ENCODE results near the gene MPRIP.

MPRIP gene

DNA sequence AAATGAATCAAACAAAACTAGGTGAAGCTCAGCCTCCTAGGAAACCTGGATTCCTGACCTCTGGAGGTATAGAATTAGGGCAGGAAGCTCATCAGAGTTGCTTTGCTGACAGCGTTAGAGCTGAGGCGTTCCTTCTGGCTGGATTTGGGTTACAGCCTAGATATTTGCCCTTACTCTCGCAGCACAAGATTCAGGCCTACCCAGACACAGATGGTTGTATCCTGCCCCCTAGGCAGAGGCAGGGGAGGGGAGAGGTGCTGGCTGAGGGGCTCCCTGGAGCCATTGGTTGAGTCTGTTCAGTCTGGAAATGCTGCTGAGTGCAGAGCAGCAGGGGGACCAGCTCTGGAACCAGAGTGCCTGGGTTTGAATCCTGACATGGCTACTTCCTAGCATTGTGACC is 78.4 kb downstream of the MPRIP start:
- no peaks in the 10 kb centered on the region for H3K79me1 ChIP-seq (ENCODE audit: low read length)
- no peaks in the 10 kb centered on the region for H3K9me3 ChIP-seq (ENCODE audit: insufficient read depth, low read depth, low read length)
- H3K27me3 ChIP-seq (ENCODE audit: insufficient read depth, low read length) = no peaks in the 10 kb centered on the region
- no peak overlapping the region for H3K23ac ChIP-seq (ENCODE audit: low read length)
- no peak overlapping the region for H3K4me2 ChIP-seq (ENCODE audit: low read length)
- peaks cover 0 to 12% of the 10 kb centered on the region in 2 experiments for H3K4me1 ChIP-seq (ENCODE audit: control insufficient read depth in 1 of 2, insufficient read depth in 2 of 2, low read length in 2 of 2)
- no peak overlapping the region for H3K9ac ChIP-seq (ENCODE audit: low read length)
- no peak overlapping the region for H2BK120ac ChIP-seq (ENCODE audit: insufficient read depth, low read length, poor library complexity)
- WGBS (ENCODE audit: extremely low coverage, insufficient coverage, insufficient read length) = no CpG with 5 or more reads among the region's 3 CpGs
- H2BK12ac ChIP-seq (ENCODE audit: low read length) = no peak overlapping the region
- no peak overlapping the region for H3K14ac ChIP-seq (ENCODE audit: low read length)
- no peak overlapping the region for H2BK5ac ChIP-seq (ENCODE audit: low read depth, low read length, poor library complexity)
- H3K36me3 ChIP-seq (ENCODE audit: control insufficient read depth in 1 of 2, insufficient read depth in 2 of 2, low read length in 2 of 2) = peaks cover 0 to 12% of the 10 kb centered on the region in 2 experiments
- no peak overlapping the region for H4K91ac ChIP-seq (ENCODE audit: low read depth, low read length)
- H4K12ac ChIP-seq (ENCODE audit: low read depth, low read length) = no peak overlapping the region
- peaks cover 11% of the 10 kb centered on the region for H3K79me2 ChIP-seq (ENCODE audit: control insufficient read depth, insufficient read depth, low read length, poor library complexity)
- H4K8ac ChIP-seq (ENCODE audit: low read depth, low read length) = no peak overlapping the region
- no peak overlapping the region for H2AFZ ChIP-seq (ENCODE audit: insufficient read depth, low read length, poor library complexity)
- no peak for DNase-seq
- H3K27ac ChIP-seq (ENCODE audit: low read depth, low read length) = no peak overlapping the region
- H2AK5ac ChIP-seq (ENCODE audit: low read length) = no peak overlapping the region
- no peak overlapping the region for H3K4ac ChIP-seq (ENCODE audit: low read depth, low read length)
- H3K4me3 ChIP-seq (ENCODE audit: low read depth, low read length) = no peak overlapping the region
- H3K18ac ChIP-seq (ENCODE audit: low read length) = no peak overlapping the region

DNA sequence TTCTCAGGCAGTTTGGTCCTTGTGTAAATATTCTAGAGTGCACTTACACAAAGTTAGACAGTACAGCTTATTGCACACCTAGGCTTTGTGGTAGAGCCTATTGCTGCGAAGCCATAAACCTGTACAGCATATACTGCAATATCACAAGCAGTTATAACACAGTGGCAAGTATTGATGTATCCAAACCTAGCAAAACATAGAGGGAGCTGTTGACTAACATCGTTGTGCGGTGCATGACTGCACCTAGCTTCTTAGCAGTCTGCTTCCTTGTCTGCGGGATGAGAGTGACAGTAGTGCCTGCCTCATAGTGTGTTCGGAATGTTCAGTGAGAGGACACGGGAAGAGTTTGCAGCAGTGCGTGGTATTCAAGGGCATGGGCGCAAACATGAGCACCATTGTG is 78.9 kb downstream of the MPRIP start:
- Histone ChIP-seq H3K23ac (ENCODE audit: low read length) (no peak overlapping the region), H2BK5ac (ENCODE audit: low read depth, low read length, poor library complexity) (no peak overlapping the region), H2AK5ac (ENCODE audit: low read length) (no peak overlapping the region), H4K8ac (ENCODE audit: low read depth, low read length) (no peak overlapping the region), H2BK120ac (ENCODE audit: insufficient read depth, low read length, poor library complexity) (no peak overlapping the region), H2BK12ac (ENCODE audit: low read length) (no peak overlapping the region), H3K4me2 (ENCODE audit: low read length) (no peak overlapping the region), H4K12ac (ENCODE audit: low read depth, low read length) (no peak overlapping the region), H3K79me1 (ENCODE audit: low read length) (no peaks in the 10 kb centered on the region), H3K18ac (ENCODE audit: low read length) (no peak overlapping the region), H3K27me3 (ENCODE audit: insufficient read depth, low read length) (no peaks in the 10 kb centered on the region), H3K4me1 (ENCODE audit: control insufficient read depth in 1 of 2, insufficient read depth in 2 of 2, low read length in 2 of 2) (peaks cover 0 to 10% of the 10 kb centered on the region in 2 experiments), H3K79me2 (ENCODE audit: control insufficient read depth, insufficient read depth, low read length, poor library complexity) (peaks cover 10% of the 10 kb centered on the region), H3K14ac (ENCODE audit: low read length) (no peak overlapping the region), H3K9me3 (ENCODE audit: insufficient read depth, low read depth, low read length) (no peaks in the 10 kb centered on the region), H3K36me3 (ENCODE audit: control insufficient read depth in 1 of 2, insufficient read depth in 2 of 2, low read length in 2 of 2) (peaks cover 0 to 12% of the 10 kb centered on the region in 2 experiments), H3K9ac (ENCODE audit: low read length) (no peak overlapping the region), H3K4me3 (ENCODE audit: low read depth, low read length) (no peak overlapping the region), H2AFZ (ENCODE audit: insufficient read depth, low read length, poor library complexity) (no peak overlapping the region), H3K4ac (ENCODE audit: low read depth, low read length) (no peak overlapping the region), H3K27ac (ENCODE audit: low read depth, low read length) (no peak overlapping the region), H4K91ac (ENCODE audit: low read depth, low read length) (no peak overlapping the region)
- WGBS (ENCODE audit: extremely low coverage, insufficient coverage, insufficient read length) = no CpG with 5 or more reads among the region's 8 CpGs
- no peak for DNase-seq

DNA sequence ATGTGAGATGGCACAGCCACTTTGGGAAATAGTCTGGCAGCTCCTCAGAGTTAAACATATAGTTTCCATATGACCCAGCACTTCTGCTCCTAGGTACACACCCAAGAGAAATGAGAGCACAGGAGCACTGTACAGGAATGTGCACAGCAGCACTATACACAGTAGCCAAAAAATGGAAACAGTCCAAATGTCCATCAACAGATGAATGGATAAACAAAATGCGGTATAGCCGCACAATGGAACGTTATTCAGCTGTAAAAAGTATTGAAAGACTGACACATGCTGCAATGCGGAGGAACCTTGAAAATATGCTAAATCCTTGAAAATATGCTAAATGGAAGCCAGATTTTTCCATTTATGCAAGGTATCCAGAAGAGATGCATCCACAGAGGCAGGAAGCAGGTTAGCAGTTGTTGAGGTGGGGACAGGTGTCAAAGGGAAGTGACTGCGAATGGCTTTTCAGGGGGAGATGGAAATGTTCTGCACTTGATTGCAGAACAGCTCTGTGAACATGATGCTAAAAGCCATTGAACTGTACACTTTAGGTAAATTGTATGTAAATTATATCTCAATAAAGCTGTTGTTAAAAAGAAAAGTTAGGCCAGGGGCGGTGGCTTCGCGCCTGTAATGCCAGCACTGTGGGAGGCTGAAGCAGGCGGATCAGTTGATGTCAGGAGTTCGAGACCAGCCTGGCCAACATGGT is 80.7 kb downstream of the MPRIP start:
- Histone ChIP-seq H3K4ac (ENCODE audit: low read depth, low read length) (no peak overlapping the region), H3K79me2 (ENCODE audit: control insufficient read depth, insufficient read depth, low read length, poor library complexity) (peaks cover 6% of the 10 kb centered on the region), H3K23ac (ENCODE audit: low read length) (no peak overlapping the region), H3K9ac (ENCODE audit: low read length) (no peak overlapping the region), H3K4me3 (ENCODE audit: low read depth, low read length) (no peak overlapping the region), H4K12ac (ENCODE audit: low read depth, low read length) (no peak overlapping the region), H2BK12ac (ENCODE audit: low read length) (no peak overlapping the region), H2AK5ac (ENCODE audit: low read length) (no peak overlapping the region), H4K91ac (ENCODE audit: low read depth, low read length) (no peak overlapping the region), H3K4me2 (ENCODE audit: low read length) (no peak overlapping the region), H3K79me1 (ENCODE audit: low read length) (no peaks in the 10 kb centered on the region), H3K14ac (ENCODE audit: low read length) (no peak overlapping the region), H2BK5ac (ENCODE audit: low read depth, low read length, poor library complexity) (no peak overlapping the region), H3K18ac (ENCODE audit: low read length) (no peak overlapping the region), H4K8ac (ENCODE audit: low read depth, low read length) (no peak overlapping the region), H3K36me3 (ENCODE audit: control insufficient read depth in 1 of 2, insufficient read depth in 2 of 2, low read length in 2 of 2) (peaks cover 16 to 28% of the 10 kb centered on the region in 2 experiments), H2AFZ (ENCODE audit: insufficient read depth, low read length, poor library complexity) (no peak overlapping the region), H3K4me1 (ENCODE audit: control insufficient read depth in 1 of 2, insufficient read depth in 2 of 2, low read length in 2 of 2) (peaks cover 0 to 6% of the 10 kb centered on the region in 2 experiments), H3K27ac (ENCODE audit: low read depth, low read length) (no peak overlapping the region), H3K27me3 (ENCODE audit: insufficient read depth, low read length) (no peaks in the 10 kb centered on the region), H3K9me3 (ENCODE audit: insufficient read depth, low read depth, low read length) (no peaks in the 10 kb centered on the region), H2BK120ac (ENCODE audit: insufficient read depth, low read length, poor library complexity) (no peak overlapping the region)
- no peak for DNase-seq
- WGBS (ENCODE audit: extremely low coverage, insufficient coverage, insufficient read length) = no CpG with 5 or more reads among the region's 10 CpGs

DNA sequence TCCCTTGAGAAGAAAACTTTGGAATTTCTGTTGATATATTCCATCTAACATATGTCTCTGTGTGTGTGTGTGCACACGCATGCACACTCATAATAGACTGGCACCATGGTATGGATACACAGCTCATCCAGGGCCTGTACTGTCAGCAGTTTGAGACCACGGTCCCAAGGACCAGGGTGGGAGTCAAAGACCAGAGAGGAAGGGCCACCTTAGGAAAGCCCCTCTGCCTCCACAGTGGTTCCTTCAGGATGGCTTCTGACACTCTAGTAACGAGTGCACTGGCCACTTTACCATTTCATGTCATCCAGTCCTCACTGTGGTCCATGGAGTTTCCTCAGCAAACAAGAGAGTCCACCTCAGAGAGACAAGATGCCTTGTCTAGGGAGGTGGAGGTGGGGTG is 82.1 kb downstream of the MPRIP start:
- no peak overlapping the region for H3K9ac ChIP-seq (ENCODE audit: low read length)
- no peak overlapping the region for H3K14ac ChIP-seq (ENCODE audit: low read length)
- no peak overlapping the region for H3K4me3 ChIP-seq (ENCODE audit: low read depth, low read length)
- peak overlapping the region; percentile 6 for H3K4ac ChIP-seq (ENCODE audit: low read depth, low read length)
- H2BK5ac ChIP-seq (ENCODE audit: low read depth, low read length, poor library complexity) = no peak overlapping the region
- H3K79me1 ChIP-seq (ENCODE audit: low read length) = no peaks in the 10 kb centered on the region
- no peak overlapping the region for H2AFZ ChIP-seq (ENCODE audit: insufficient read depth, low read length, poor library complexity)
- WGBS (ENCODE audit: extremely low coverage, insufficient coverage, insufficient read length) = no CpG with 5 or more reads among the region's 3 CpGs
- H4K91ac ChIP-seq (ENCODE audit: low read depth, low read length) = no peak overlapping the region
- no peaks in the 10 kb centered on the region for H3K27me3 ChIP-seq (ENCODE audit: insufficient read depth, low read length)
- no peak overlapping the region for H4K8ac ChIP-seq (ENCODE audit: low read depth, low read length)
- peaks cover 0 to 6% of the 10 kb centered on the region in 2 experiments for H3K4me1 ChIP-seq (ENCODE audit: control insufficient read depth in 1 of 2, insufficient read depth in 2 of 2, low read length in 2 of 2)
- H2BK120ac ChIP-seq (ENCODE audit: insufficient read depth, low read length, poor library complexity) = no peak overlapping the region
- peaks cover 25 to 34% of the 10 kb centered on the region in 2 experiments for H3K36me3 ChIP-seq (ENCODE audit: control insufficient read depth in 1 of 2, insufficient read depth in 2 of 2, low read length in 2 of 2)
- H3K23ac ChIP-seq (ENCODE audit: low read length) = no peak overlapping the region
- no peaks in the 10 kb centered on the region for H3K9me3 ChIP-seq (ENCODE audit: insufficient read depth, low read depth, low read length)
- no peak overlapping the region for H3K18ac ChIP-seq (ENCODE audit: low read length)
- H2AK5ac ChIP-seq (ENCODE audit: low read length) = no peak overlapping the region
- peaks cover 1% of the 10 kb centered on the region for H3K79me2 ChIP-seq (ENCODE audit: control insufficient read depth, insufficient read depth, low read length, poor library complexity)
- no peak for DNase-seq
- no peak overlapping the region for H3K4me2 ChIP-seq (ENCODE audit: low read length)
- H3K27ac ChIP-seq (ENCODE audit: low read depth, low read length) = no peak overlapping the region
- H4K12ac ChIP-seq (ENCODE audit: low read depth, low read length) = no peak overlapping the region
- no peak overlapping the region for H2BK12ac ChIP-seq (ENCODE audit: low read length)

Data from trophoblast cell (in vitro differentiated cells and primary cell).